Ramos (cell line): ENCODE data around the gene KLHL41.
"Not testable (repeated sequence)": the region's sequence is repeated elsewhere in the genome, so short reads cannot be mapped to it uniquely, and the experiment has no call there.

Experiments
- in situ Hi-C: fragments of 300-500 bp; cut with MboI; formaldehyde crosslinking; loops from one replicate; pipeline ENCODE4 v1.14.3; 2022; ENCODE audit warnings: low sequenced_read_pairs; ENCODE audit not compliant: unreplicated experiment

Gene KLHL41

DNA sequence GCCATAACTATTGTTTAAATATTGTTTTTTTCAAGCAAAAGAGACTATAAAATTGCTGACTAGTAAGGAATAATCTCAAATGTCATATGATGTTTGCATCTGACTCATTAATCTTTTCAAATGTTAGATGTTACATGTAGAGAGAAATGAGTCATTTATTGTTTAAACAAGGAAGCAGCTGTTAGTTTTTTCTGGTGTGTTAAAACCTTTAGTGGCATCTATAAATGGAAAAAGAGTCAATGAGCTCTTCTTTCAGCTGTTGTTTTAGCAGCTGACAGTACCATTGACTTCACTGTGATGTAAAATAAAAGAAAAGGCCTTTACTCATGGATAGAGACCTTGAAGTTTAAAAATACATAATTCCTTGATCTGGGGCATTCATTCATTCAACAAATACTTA lies 1.8 kb upstream of the KLHL41 start:
- in situ Hi-C loops, result no loop called here

DNA sequence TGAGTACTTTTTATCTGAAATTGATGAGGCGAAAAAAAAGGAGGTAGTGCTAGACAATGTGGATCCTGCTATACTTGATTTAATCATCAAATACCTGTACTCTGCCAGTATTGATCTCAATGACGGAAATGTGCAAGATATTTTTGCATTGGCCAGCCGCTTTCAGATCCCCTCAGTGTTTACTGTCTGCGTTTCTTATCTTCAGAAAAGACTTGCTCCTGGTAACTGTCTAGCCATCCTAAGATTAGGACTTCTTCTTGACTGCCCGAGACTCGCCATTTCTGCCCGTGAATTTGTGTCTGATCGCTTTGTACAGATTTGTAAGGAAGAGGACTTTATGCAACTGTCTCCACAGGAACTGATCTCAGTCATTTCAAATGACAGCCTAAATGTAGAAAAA lies 453 bp downstream of the KLHL41 start:
- in situ Hi-C loops, result no loop called here

DNA sequence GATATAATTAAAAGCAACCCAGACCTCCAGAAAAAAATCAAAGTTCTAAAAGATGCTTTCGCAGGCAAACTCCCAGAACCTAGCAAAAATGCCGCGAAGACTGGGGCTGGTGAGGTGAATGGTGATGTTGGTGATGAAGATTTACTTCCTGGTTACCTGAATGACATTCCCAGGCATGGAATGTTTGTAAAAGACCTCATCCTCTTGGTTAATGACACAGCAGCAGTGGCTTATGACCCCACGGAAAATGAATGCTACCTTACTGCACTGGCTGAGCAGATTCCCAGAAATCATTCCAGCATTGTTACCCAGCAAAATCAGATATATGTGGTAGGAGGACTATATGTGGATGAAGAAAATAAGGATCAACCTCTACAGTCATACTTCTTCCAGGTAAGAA lies 994 bp downstream of the KLHL41 start:
- in situ Hi-C loops, result no loop called here

DNA sequence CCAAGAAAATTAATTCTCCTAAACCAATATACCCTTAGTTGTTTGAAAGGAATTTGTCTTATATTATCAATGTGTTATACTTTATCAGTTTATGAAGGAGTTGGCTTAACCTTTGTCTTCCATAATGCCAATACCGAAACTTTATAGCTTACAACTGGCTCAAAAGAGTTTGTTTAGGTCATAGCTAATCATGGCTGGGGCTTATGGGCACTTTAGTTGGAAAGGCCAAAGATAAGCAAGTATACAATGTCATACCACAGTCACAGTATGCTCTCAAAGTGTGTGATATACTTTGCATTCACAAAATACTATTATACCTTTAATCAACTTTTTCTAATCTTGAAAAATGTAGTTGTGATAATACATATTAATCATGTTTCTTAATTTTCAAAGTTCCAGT lies 2.3 kb downstream of the KLHL41 start:
- in situ Hi-C loops, result no loop called here

DNA sequence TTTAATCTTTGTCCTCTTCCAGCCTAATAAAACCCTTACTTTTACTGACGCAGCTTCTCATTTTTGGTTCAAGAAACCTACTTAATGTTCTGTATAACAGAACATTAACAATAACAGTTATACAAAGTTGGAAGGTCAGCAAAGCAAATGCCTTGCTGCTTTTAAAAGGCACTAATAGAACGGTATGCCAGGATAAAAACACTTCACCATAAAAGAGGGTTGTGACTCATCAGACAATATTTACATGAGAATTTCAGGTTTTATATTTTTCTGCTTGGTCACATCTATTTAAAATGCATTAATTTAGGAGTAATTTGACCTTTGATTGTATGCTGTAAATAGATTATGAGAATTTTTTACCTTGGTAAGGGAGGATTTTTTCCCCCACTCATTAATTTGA lies 3.0 kb downstream of the KLHL41 start:
- in situ Hi-C loops, result no loop called here

DNA sequence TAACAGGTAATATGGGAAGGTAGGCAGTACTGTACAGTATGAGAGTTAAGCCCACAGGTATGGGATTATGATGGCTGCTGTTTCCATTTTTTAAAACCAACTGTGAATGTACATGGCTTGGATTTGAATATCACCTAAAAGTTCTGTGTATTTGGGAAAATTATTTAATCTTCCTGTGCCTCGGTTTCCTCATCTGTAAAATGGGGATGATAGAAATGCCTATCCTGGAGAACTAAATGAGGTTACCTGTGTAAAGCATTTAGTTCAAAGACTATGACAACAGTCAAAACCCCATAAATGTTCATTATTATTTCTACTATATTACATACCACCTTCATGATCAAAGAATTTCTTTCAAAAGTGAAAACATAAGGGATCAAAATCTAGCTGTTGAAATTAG lies 3.6 kb downstream of the KLHL41 start:
- in situ Hi-C loops, result no loop called here

DNA sequence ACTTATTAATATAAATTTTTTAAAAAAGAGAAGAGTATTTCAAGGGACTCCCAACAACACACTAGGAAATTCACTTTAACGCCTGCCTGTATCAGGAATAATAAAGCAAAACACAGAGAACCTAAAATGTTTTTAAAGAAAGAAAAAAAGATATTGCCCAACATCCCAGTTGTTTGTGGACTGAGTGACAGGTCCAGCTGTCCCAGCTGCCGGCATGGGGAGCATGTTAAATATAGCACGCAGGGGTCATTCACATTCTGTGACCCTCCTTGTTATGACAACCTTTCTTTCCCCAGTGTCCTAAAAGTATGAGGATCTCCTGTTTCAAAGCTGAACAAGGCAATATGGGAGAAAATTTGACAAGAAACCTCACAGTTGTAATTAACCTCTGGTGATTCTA lies 4.4 kb downstream of the KLHL41 start:
- in situ Hi-C loops, result no loop called here

DNA sequence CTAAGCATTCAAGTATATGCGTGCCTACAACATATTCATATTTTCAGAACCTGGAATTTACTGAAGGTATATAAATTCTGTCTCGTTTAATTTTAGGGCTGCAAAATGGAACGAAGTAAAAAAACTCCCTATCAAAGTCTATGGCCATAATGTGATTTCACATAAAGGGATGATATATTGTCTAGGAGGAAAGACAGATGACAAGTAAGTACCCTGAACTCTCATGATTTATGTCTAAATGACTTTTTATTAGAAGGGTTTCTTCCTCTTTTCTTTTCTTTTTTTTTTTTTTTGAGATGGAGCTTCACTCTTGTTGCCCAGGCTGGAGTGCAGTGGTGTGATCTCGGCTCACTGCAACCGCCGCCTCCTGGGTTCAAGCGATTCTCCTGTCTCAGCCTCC lies 5.3 kb downstream of the KLHL41 start:
- in situ Hi-C loops, result not testable (repeated sequence)

DNA sequence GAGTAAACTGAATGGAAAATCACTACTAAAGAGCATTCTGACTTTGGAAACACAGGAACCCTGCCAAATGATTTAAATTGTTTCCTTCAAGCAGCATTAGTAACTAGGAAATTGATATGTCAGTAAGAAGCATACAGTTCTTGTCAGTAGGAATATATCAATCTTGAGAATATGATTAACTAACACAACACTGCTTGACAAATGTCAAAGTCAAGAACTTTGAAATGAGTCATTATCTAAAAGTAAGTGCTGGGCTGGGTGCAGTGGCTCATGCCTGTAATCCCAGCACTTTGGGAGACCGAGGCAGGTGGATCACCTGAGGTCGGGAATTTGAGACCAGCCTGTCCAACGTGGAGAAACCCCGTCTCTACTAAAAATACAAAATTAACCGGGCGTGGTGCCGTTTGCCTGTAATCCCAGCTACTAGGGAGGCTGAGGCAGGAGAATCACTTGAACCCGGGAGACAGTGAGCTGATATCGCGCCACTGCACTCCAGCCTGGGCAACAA lies 7.0 kb downstream of the KLHL41 start:
- in situ Hi-C loops, result not testable (repeated sequence)

DNA sequence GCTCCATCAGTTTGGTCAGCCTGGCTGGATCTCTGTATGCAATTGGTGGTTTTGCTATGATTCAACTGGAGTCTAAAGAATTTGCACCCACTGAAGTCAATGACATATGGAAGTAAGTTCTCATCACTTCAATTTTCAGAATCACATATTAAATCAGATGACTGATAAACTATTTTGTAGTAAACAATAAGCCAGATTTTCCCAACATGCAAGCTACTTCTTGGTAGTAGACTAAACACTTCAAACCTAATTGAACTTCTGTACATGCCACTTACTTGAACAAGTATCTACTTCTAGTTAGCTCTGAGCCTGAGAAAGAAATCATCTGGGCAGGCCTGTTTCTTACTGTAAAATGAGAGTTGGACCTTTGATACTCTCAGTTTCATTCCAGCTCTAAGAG lies 11.4 kb downstream of the KLHL41 start:
- in situ Hi-C loops, result no loop called here

DNA sequence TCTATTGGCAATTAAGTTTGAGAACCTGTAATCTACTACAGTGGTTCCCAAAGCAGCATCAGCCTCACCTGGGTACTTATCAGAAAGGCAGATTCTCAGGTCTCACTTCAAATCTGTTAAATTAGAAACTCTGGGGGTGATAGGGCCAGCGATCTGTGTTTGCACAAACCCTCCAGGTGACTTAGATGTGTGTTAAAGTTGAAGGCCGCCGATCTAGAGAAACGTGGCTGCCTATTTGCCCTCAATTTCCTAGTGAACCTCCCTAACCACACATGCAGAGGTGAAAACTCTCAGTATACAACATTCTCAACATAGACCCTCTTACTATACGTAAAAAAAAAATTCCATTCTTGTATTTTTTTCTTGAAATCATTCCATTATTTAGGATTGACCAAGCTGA lies 14.2 kb downstream of the KLHL41 start:
- in situ Hi-C loops, result no loop called here

DNA sequence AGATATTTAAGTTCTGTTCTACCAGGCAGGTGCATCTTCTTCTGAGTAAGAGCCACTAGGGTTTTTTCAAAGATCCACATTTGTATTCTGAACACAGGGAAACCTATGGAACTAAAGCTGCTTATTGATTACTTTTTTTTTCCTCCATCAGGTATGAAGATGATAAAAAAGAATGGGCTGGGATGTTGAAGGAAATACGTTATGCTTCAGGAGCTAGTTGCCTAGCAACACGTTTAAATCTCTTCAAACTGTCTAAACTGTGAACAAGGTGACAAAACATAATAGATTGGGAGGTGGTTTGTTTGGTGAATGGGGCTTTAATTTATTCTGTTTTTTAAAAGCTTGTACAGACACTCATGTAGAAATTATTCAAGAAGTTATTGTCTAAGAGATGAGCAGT lies 15.9 kb downstream of the KLHL41 start:
- in situ Hi-C loops, result no loop called here

DNA sequence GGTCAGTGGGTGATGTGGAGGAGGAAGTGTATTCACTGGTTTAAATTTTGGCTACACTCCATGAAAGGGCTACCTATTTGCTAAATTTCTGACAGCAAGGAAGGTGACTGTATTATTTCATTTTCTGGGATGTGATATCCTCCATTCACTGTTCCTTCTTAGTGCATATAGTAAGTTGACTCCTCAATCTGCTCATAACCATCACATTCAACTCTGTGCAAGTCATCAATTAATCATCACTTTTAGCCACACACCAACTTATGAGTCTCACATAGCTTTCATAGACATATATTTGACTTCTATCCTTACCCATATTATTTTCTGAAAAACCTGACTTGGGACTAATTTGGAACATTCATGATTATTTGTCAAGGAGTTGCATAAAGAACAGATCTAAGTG lies 16.9 kb downstream of the KLHL41 start:
- in situ Hi-C loops, result no loop called here

DNA sequence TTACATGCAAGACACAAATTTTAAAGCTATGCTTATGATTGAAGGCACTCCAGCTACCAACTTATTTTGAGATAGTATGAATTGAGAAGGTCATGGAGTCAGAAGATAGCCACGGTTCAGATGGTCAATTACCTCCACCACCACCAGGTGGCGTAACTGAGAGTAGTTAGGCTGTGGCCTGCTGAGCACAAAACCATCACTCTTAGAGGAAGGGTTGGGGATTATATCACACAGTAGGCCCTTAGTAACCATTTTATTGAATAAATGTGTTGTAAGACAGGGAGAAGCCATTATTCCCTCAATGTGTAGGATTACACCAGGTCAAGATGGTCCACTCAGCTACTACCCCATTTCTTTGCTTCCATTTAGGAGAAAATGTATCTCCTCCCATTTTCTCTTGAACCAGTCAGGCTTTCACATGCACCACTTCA lies 18.8 kb downstream of the KLHL41 start:
- in situ Hi-C loops, result no loop called here

DNA sequence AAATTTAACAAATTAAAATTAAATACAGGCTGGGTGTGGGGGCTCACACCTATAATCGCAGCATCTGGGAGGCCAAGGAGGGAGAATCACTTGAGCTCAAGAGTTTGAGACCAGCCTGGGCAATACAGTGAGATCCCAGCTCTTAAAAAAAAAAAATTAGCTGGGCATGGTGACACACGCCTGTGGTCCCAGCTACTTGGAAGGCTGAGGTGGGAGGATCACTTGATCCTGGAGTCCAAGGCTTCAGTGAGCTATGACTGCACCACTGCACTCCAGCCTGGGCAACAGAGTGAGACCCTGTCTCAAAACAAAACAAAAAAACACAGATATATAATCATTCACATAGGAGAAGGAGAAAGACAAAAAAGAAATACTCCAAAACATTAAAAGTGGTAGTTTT lies 30.0 kb downstream of the KLHL41 start:
- in situ Hi-C loops, result loop anchor here (10.0 kb wide), 1 partner anchor 385 kb away; no protein-coding TSS in a partner anchor

DNA sequence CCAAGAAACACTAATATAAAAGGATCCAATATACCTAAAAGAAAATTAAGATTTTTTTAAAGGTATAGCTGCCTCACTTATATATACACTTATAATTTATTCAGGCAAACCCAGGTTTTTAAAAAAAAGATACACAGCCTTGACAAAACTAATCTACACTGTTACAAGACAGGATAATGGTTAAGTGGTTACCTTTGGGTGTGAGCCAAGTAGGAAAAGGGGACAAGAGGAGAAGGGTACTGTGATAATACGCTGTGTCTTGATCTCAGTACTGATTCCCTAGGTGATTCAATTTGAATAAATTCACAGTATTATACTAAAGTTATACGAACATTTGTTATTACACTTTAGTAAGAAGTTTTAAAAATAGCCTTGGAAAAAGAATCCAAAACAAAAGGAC lies 30.6 kb downstream of the KLHL41 start:
- in situ Hi-C loops, result no loop called here

DNA sequence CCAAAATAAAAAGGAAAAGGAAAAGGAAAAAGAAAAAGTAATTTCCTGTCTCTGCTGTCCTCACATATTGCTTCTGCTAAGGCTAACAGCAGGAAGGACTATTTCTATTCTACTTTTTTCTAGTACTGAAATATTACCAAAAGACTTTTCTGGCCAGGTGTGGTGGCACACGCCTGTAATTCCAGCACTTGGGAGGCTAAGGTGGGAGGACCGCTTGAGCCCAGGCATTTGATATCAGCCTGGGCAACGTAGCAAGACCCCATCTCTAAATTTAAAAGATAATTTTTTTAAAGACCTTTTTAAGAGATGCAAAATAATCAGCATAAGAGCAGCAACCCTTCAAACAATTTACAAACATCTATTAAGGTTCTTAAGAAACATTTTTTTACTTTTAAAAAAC lies 32.9 kb downstream of the KLHL41 start:
- in situ Hi-C loops, result no loop called here

DNA sequence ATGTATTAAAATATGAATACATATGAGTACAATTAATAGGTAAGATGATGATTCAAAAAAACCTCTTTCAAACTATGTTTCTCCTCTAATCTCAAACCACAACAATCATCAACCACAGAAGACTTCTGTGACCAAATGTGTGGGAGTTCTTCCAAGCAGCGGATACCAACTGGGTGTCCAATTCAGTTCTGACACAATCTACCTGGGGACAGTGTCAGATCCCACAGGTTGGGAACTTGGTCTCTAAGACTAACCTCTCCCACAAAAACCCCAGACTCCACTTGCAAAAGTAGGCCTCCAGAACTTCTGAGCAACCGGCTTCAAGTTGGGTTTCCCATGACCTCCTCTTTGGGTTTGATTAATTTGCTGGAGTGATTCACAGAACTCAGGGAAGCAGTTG lies 37.3 kb downstream of the KLHL41 start:
- in situ Hi-C loops, result no loop called here

DNA sequence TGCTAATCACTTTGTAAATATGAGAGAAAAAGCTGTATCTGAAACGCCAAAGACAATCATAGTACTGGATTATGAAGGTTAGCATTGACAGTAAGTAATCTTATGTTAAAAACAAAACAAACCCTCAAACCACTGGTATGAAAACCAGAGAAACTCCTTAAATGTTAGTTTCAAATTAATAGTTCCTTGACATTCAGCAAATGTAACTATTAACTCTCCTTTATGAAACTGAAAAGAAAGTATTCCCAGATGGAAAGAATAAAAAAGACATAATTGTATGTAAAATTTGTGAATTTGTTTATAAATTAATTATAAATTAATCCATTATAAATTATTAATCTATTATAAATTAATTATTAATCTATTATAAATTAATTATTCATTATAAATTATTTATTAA lies 51.9 kb downstream of the KLHL41 start:
- in situ Hi-C loops, result no loop called here

DNA sequence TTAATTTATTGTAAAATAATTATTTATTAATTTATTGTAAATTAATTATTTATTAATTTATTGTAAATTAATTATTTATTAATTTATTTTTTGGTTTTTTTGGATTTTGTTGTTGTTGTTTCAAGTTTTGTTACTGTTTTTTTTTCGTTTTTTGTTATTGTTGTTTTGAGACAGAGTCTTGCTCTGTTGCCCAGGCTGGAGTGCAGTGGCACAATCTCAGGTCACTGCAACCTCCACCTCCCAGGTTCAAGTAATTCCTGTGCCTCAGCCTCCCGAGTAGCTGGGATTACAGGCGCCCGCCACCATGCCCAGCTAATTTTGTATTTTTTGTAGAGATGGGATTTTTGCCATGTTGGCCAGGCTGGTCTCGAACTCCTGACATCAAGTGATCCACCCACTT lies 52.6 kb downstream of the KLHL41 start:
- in situ Hi-C loops, result not testable (repeated sequence)

DNA sequence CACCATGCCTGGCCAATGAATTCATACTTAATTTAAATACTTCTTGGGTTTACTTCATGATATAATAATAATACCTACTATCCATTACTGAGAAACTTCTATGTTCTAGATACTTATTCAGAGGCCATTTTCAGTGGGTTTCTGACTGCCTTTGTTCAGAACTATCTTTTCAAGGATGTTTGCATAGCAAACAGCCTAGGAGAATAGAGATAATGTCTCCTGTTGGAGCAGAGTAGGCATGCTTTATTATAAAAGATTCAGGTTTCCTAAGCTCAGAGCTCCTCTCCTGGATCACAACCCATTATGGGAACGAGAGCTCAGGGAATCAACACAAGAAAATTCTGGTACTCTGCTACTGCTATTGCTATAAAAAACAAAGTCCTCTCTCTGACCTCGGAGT lies 53.0 kb downstream of the KLHL41 start:
- in situ Hi-C loops, result no loop called here

DNA sequence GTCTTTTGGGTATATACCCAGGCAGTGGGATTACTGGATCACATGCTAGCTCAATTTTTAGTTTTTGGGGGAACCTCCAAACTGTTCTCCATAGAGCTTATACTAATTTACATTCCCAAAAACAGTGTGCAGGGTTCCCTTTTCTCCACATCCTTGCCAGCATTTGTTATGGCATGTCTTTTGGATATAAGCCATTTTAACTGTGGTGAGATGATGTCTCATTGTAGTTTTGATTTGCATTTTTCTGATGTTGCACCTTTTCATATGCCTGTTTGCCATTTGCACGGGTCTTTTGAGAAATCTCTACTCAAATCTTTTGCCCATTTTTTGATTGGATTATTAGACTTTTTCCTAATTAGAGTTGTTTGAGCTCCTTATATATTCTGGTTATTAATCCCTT lies 56.2 kb downstream of the KLHL41 start:
- in situ Hi-C loops, result no loop called here

DNA sequence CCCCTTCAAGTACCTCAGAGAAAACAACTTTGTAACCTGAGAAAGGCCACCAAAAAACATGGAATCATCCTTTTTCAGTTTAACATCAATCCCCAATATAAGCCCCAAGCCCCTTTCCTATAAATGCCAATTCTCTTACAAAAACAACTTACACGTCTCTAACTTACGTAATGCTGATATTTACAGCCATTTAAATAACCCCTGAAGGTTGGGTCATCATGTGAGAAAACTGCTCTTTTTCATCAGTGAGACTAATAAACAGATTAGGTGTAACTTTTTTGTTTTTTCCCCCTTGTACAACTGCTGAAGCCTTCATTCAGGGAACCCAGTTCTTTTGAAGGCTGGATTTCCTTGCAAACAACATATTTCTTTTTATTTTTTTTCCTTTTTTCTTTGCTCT lies 60.4 kb downstream of the KLHL41 start:
- in situ Hi-C loops, result no loop called here
